Lower leg skin (tissue), 3 donors: ENCODE measurements around the gene GARIN5B.

ENCODE experiments used
- POLR2A ChIP-seq, 2 donors: fragments of 450-650 bp; IDR thresholded peaks; one replicate each; pipeline ENCODE4 v1.6.1; 2016 to 2017; ENCODE audit warnings: antibody characterized with exemption in 2 of 2, mild to moderate bottlenecking in 1 of 2, moderate library complexity in 1 of 2
- TF ChIP-seq, protein P1 (sequence below), 3 donors: fragments of 450-650 bp; IDR thresholded peaks; one replicate each; pipeline ENCODE4 v1.5.1; 2016; ENCODE audit warnings: antibody characterized with exemption in 3 of 3, mild to moderate bottlenecking in 3 of 3, moderate library complexity in 2 of 3

DNA sequence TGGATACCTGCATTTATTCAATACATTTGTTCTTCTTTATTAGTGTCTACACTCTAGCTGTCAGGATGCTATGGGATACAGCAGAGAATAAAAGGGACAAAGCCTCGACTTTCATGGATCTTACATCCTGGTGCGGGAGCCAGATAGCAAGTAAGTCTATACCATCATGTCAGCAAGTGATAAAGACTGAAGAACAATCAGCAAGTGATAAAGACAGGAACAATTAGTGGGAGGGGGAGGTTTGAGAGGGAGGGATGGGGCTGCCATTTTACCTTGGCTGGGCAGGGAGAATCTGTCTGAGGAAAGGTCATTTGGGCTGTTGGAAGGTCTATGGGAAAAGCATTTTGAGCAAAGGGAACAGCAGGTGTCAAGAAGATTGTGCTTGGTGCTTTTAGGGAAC is 47.1 kb upstream of the GARIN5B start:
- TF ChIP-seq, protein P1, sequence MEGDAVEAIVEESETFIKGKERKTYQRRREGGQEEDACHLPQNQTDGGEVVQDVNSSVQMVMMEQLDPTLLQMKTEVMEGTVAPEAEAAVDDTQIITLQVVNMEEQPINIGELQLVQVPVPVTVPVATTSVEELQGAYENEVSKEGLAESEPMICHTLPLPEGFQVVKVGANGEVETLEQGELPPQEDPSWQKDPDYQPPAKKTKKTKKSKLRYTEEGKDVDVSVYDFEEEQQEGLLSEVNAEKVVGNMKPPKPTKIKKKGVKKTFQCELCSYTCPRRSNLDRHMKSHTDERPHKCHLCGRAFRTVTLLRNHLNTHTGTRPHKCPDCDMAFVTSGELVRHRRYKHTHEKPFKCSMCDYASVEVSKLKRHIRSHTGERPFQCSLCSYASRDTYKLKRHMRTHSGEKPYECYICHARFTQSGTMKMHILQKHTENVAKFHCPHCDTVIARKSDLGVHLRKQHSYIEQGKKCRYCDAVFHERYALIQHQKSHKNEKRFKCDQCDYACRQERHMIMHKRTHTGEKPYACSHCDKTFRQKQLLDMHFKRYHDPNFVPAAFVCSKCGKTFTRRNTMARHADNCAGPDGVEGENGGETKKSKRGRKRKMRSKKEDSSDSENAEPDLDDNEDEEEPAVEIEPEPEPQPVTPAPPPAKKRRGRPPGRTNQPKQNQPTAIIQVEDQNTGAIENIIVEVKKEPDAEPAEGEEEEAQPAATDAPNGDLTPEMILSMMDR (IDR thresholded peaks at IDR 0.05), result no peak
- no peak for TF ChIP-seq POLR2A (IDR thresholded peaks at IDR 0.05)
